Nephron progenitor cell (in vitro differentiated cells): Measurements from ENCODE around the gene MS4A5.

ENCODE experiments used
- DNase-seq: peaks from one replicate; pipeline ENCODE4 v3.0.0; 2021
- H3K27ac Mint-ChIP-seq: 2 replicates; pipeline ENCODE4 v1.8.0; 2021; ENCODE audit warnings: mild to moderate bottlenecking, moderate library complexity, mixed read lengths
- H3K27me3 Mint-ChIP-seq: 2 replicates; pipeline ENCODE4 v1.8.0; 2021; ENCODE audit warnings: mild to moderate bottlenecking, low read depth, mixed read lengths; ENCODE audit not compliant: poor library complexity
- H3K36me3 Mint-ChIP-seq: 2 replicates; pipeline ENCODE4 v1.8.0; 2021; ENCODE audit warnings: low read depth, mixed read lengths
- H3K4me1 Mint-ChIP-seq: 2 replicates; pipeline ENCODE4 v1.8.0; 2021; ENCODE audit warnings: mixed read lengths
- H3K4me3 Mint-ChIP-seq: 2 replicates; pipeline ENCODE4 v1.8.0; 2021; ENCODE audit warnings: mild to moderate bottlenecking, moderate library complexity, mixed read lengths
- H3K9me3 Mint-ChIP-seq: 2 replicates; pipeline ENCODE4 v1.8.0; 2021; ENCODE audit warnings: mild to moderate bottlenecking, moderate library complexity, mixed read lengths
- CTCF ChIP-seq: fragments of 200-600 bp; sonication (generic); IDR thresholded peaks from 2 replicates; pipeline ENCODE4 v1.5.0; 2021; ENCODE audit warnings: antibody characterized with exemption

Gene MS4A5

GRCh38 chr11:60394666-60395380 lies 34.5 kb upstream of the MS4A5 start:
- no peak for DNase-seq
- H3K9me3 Mint-ChIP-seq: no peaks in the 10 kb centered on the region
- H3K27ac Mint-ChIP-seq: no peak overlapping the region
- H3K36me3 Mint-ChIP-seq: no peaks in the 10 kb centered on the region
- no peak overlapping the region for H3K4me3 Mint-ChIP-seq
- no peaks in the 10 kb centered on the region for H3K4me1 Mint-ChIP-seq
- no peaks in the 10 kb centered on the region for H3K27me3 Mint-ChIP-seq
- TF ChIP-seq CTCF: no peak

GRCh38 chr11:60396382-60396781 lies 33.0 kb upstream of the MS4A5 start, which contains the start of gene MS4A14:
Gene MS4A14, plus strand, starts transcription at chr11:60396459. Its CDS starts 120 bp downstream, at chr11:60396579.
- Mint-ChIP-seq H3K27me3 (peaks cover 5% of the 10 kb centered on the region), H3K4me3 (no peak within 1 kb of the TSS), H3K4me1 (no peaks in the 10 kb centered on the region), H3K36me3 (no peaks in the 10 kb centered on the region), H3K9me3 (no peaks in the 10 kb centered on the region), H3K27ac (no peak within 1 kb of the TSS)
- no peak for TF ChIP-seq CTCF
- DNase-seq: no peak

DNA sequence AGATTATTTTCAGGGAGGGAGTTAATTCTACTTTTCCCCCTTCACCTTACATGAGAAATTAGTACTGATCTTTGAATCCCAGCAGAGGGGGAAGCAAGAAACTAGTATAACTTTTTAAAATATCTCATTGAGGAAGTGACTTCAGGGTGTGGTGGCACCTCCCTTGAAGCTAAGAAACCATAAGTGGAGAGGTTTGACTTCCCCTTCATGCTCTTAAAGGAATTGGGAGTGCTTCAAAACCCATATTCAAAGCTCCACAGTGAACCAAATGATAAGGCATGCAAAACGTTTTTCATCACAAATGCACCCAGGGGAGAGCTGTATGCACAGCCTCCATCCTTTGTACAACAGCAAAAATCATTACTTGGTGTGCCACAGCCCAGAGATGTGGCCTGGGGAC lies 32.6 kb upstream of the MS4A5 start:
- Mint-ChIP-seq H3K4me1 (no peaks in the 10 kb centered on the region), H3K27me3 (peaks cover 5% of the 10 kb centered on the region), H3K4me3 (no peak overlapping the region), H3K27ac (no peak overlapping the region), H3K9me3 (no peaks in the 10 kb centered on the region), H3K36me3 (no peaks in the 10 kb centered on the region)
- no peak for TF ChIP-seq CTCF
- DNase-seq: no peak

- Mint-ChIP-seq H3K9me3 (no peaks in the 10 kb centered on the region), H3K4me1 (no peaks in the 10 kb centered on the region), H3K27ac (no peak overlapping the region), H3K4me3 (no peak overlapping the region), H3K36me3 (no peaks in the 10 kb centered on the region), H3K27me3 (peaks cover 13% of the 10 kb centered on the region)
- no peak for TF ChIP-seq CTCF
- no peak for DNase-seq
Observed at GRCh38 chr11:60420015-60420414, 9.4 kb upstream of the MS4A5 start.

DNA sequence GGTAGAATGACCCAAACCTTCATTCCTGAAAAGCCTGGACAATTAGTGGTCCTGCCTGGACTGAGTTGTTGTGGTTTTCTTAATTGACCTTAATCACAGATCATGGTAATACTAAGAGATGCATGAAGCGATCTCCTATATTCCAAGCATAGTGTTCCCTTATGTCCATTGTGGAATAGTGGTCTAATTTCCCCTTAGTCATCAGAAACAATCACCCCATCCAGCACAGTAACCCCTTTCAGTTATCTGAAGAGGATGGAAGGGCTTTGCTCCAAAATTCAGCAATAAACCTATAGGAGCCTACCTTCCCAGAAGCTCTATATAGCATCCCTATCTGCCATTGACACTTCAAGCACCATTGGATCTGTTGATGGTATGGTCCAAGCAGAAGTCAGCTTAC lies 6.8 kb upstream of the MS4A5 start:
- Mint-ChIP-seq H3K27me3 (peaks cover 3% of the 10 kb centered on the region), H3K36me3 (no peaks in the 10 kb centered on the region), H3K4me3 (no peak overlapping the region), H3K4me1 (no peaks in the 10 kb centered on the region), H3K27ac (no peak overlapping the region), H3K9me3 (no peaks in the 10 kb centered on the region)
- no peak for DNase-seq
- TF ChIP-seq CTCF: no peak

GRCh38 chr11:60428517-60428916 lies 855 bp upstream of the MS4A5 start:
- no peak overlapping the region for H3K27ac Mint-ChIP-seq
- H3K9me3 Mint-ChIP-seq: no peaks in the 10 kb centered on the region
- H3K4me1 Mint-ChIP-seq: no peaks in the 10 kb centered on the region
- no peaks in the 10 kb centered on the region for H3K36me3 Mint-ChIP-seq
- H3K4me3 Mint-ChIP-seq: no peak overlapping the region
- no peak for DNase-seq
- H3K27me3 Mint-ChIP-seq: no peaks in the 10 kb centered on the region
- TF ChIP-seq CTCF: no peak
